Measurements from ENCODE around the gene ADISSP.

ADISSP gene

GRCh38 chr20:3734111-3734843, 33.3 kb downstream of the ADISSP start:
- DNase-seq: no peak

- no peak for DNase-seq
Measured at GRCh38 chr20:3733119-3733995, 34.2 kb downstream of the ADISSP start.

GRCh38 chr20:3732327-3733118, 35.0 kb downstream of the ADISSP start, which contains the start of gene HSPA12B:
Gene HSPA12B (plus strand): TSS chr20:3732685. CDS start chr20:3738675, 5,990 bp downstream.
- DNase-seq: peak; percentile 50

- no peak for DNase-seq
Measured at GRCh38 chr20:3731944-3732326, 35.6 kb downstream of the ADISSP start.

GRCh38 chr20:3730803-3731672, 36.5 kb downstream of the ADISSP start:
- no peak for DNase-seq

- no peak for DNase-seq
Measured at GRCh38 chr20:3729811-3730540, 37.6 kb downstream of the ADISSP start.

- DNase-seq: no peak
Measured at GRCh38 chr20:3729378-3729777, 38.2 kb downstream of the ADISSP start.

- no peak for DNase-seq
Measured at GRCh38 chr20:3728876-3729275, 38.7 kb downstream of the ADISSP start.

- no peak for DNase-seq
Measured at GRCh38 chr20:3728354-3728753, 39.2 kb downstream of the ADISSP start.

- no peak for DNase-seq
Measured at GRCh38 chr20:3727401-3728021, 40.0 kb downstream of the ADISSP start.

GRCh38 chr20:3724356-3724755, 43.2 kb downstream of the ADISSP start:
- DNase-seq: no peak

GRCh38 chr20:3723284-3723683, 44.3 kb downstream of the ADISSP start:
- no peak for DNase-seq

- DNase-seq: no peak
Measured at GRCh38 chr20:3721912-3722311, 45.6 kb downstream of the ADISSP start.

- no peak for DNase-seq
Measured at GRCh38 chr20:3720626-3721025, 46.9 kb downstream of the ADISSP start.

GRCh38 chr20:3720068-3720467, 47.5 kb downstream of the ADISSP start:
- DNase-seq: no peak

- DNase-seq: no peak
Measured at GRCh38 chr20:3719046-3719445, 48.5 kb downstream of the ADISSP start.

GRCh38 chr20:3716195-3716834, 51.2 kb downstream of the ADISSP start:
- peak; percentile 58 for DNase-seq

- no peak for DNase-seq
Measured at GRCh38 chr20:3714092-3714491, 53.5 kb downstream of the ADISSP start.

GRCh38 chr20:3712279-3712873, 55.2 kb downstream of the ADISSP start, which contains the start of gene SIGLEC1:
Gene SIGLEC1 (minus strand): TSS chr20:3712600. CDS start chr20:3707128, 5,472 bp downstream.
- no peak for DNase-seq

GRCh38 chr20:3711484-3711941, 56.0 kb downstream of the ADISSP start:
- DNase-seq: no peak

All from activated CD8-positive, alpha-beta memory T cell treated with anti-CD3 and anti-CD28 coated beads, Interleukin-2, amount 50 U/mL, for 48 hours (primary cell).